GM18873 (cell line): ENCODE measurements around the gene LRRC4C.

ENCODE experiments used
- ATAC-seq: cut with Tn5 transposase; IDR thresholded peaks from one replicate; pipeline ENCODE4 v1.9.1; 2021; ENCODE audit warnings: mild to moderate bottlenecking, moderate library complexity, moderate number of reproducible peaks; ENCODE audit not compliant: unreplicated experiment, low FRiP score

Gene LRRC4C

GRCh38 chr11:40763046-40763445, 696.4 kb downstream of the LRRC4C start:
- no peak for ATAC-seq

GRCh38 chr11:40759341-40759740, 700.1 kb downstream of the LRRC4C start:
- ATAC-seq = no peak

- ATAC-seq = no peak
Measured at GRCh38 chr11:40754297-40754696, 705.2 kb downstream of the LRRC4C start.

GRCh38 chr11:40746282-40746681, 713.2 kb downstream of the LRRC4C start:
- ATAC-seq = no peak

GRCh38 chr11:40732132-40732531, 727.3 kb downstream of the LRRC4C start:
- ATAC-seq = no peak

- no peak for ATAC-seq
Measured at GRCh38 chr11:40722179-40722795, 737.2 kb downstream of the LRRC4C start.

- ATAC-seq = no peak
Measured at GRCh38 chr11:40716344-40717130, 742.9 kb downstream of the LRRC4C start.

GRCh38 chr11:40713083-40713482, 746.4 kb downstream of the LRRC4C start:
- no peak for ATAC-seq

- no peak for ATAC-seq
Measured at GRCh38 chr11:40701027-40701426, 758.4 kb downstream of the LRRC4C start.

- no peak for ATAC-seq
Measured at GRCh38 chr11:40689823-40690222, 769.6 kb downstream of the LRRC4C start.

GRCh38 chr11:40688369-40688768, 771.1 kb downstream of the LRRC4C start:
- no peak for ATAC-seq

- no peak for ATAC-seq
Measured at GRCh38 chr11:40686765-40687164, 772.7 kb downstream of the LRRC4C start.

- ATAC-seq = no peak
Measured at GRCh38 chr11:40683010-40683409, 776.4 kb downstream of the LRRC4C start.

GRCh38 chr11:40679276-40679675, 780.2 kb downstream of the LRRC4C start:
- ATAC-seq = no peak

- peak; percentile 63 for ATAC-seq
Measured at GRCh38 chr11:40647295-40647694, 812.2 kb downstream of the LRRC4C start.

- no peak for ATAC-seq
Measured at GRCh38 chr11:40642284-40642683, 817.2 kb downstream of the LRRC4C start.

- no peak for ATAC-seq
Measured at GRCh38 chr11:40619654-40620053, 839.8 kb downstream of the LRRC4C start.

GRCh38 chr11:40606800-40607199, 852.7 kb downstream of the LRRC4C start:
- no peak for ATAC-seq

- ATAC-seq = no peak
Measured at GRCh38 chr11:40602866-40603552, 856.4 kb downstream of the LRRC4C start.

- ATAC-seq = no peak
Measured at GRCh38 chr11:40597546-40598113, 861.8 kb downstream of the LRRC4C start.

GRCh38 chr11:40573254-40573891, 886.1 kb downstream of the LRRC4C start:
- ATAC-seq = no peak
